ENCODE data around the gene MAPK1IP1L. TPM values are rescaled to one million over a fixed set of nuclear protein-coding genes. Genes with fewer than 3 reads are reported as not detected.
A peak's percentile ranks its signal among the peaks of the same experiment; 100 is the strongest.

Gene MAPK1IP1L
- total and polyA plus RNA-seq, 2 of the 13 experiments (the other 11 are each of a cell fraction or from before 2014, with no cell fraction given) = 27.8 to 68.4 TPM

DNA sequence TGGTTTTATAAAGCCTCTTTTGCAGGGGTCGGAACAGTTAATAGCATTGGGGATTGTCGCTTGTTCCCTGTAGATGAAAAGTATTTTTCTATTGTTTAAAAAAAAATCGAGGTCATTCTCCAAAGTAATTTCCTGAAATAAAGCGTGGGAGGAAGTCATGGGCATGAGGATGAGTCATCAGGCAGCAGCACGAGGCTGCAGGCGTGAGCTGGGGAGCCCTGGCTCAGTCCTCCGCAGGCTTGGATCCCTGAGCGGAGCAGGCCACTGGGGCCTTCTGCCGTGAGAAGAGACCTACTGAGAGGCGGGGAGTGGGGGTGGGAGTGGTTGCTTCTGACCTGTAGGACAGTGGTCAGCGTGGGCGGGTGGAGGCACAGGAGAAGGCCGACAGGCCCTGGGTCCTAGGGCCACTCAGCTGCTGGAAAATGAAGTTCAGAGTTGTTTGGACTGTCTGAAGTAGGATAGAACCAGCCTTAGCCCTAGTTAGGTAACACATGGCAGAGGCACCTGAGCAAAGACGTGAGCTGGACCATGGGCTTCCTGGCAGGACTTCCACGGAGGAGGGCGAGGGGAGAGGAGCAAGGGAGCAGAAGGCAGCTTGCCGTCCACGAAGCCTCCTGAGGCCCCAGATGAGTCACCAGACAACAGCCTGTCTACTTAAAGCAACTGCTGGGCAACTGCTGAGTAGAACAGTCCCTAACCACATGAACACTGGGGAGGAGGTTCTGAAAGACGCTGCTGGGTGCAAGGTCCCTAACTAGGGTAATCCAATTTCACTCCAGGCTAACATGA is 56.5 kb downstream of the MAPK1IP1L start (continued):
- TF ChIP-seq, protein P1, sequence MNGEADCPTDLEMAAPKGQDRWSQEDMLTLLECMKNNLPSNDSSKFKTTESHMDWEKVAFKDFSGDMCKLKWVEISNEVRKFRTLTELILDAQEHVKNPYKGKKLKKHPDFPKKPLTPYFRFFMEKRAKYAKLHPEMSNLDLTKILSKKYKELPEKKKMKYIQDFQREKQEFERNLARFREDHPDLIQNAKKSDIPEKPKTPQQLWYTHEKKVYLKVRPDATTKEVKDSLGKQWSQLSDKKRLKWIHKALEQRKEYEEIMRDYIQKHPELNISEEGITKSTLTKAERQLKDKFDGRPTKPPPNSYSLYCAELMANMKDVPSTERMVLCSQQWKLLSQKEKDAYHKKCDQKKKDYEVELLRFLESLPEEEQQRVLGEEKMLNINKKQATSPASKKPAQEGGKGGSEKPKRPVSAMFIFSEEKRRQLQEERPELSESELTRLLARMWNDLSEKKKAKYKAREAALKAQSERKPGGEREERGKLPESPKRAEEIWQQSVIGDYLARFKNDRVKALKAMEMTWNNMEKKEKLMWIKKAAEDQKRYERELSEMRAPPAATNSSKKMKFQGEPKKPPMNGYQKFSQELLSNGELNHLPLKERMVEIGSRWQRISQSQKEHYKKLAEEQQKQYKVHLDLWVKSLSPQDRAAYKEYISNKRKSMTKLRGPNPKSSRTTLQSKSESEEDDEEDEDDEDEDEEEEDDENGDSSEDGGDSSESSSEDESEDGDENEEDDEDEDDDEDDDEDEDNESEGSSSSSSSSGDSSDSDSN (CRISPR knock-in tag; IDR thresholded peaks at IDR 0.05) = peak; percentile 84
- no peak for TF ChIP-seq ZBTB1 (CRISPR knock-in tag; IDR thresholded peaks at IDR 0.05; ENCODE audit: borderline replicate concordance)
- no peak; the same call in 1 of the 2 replicates for TF ChIP-seq ZNF44 (CRISPR knock-in tag; IDR thresholded peaks at IDR 0.05)
- 0 out of 2 replicates have a peak, but pooled peaks have one; percentile 57 for TF ChIP-seq ZNF333 (CRISPR knock-in tag; IDR thresholded peaks at IDR 0.05; ENCODE audit: borderline replicate concordance)
- 0 out of 2 replicates have a peak, but pooled peaks have one; percentile 29 for TF ChIP-seq ZNF75D (CRISPR knock-in tag; IDR thresholded peaks at IDR 0.05; ENCODE audit: borderline replicate concordance)
- TF ChIP-seq, protein P2, sequence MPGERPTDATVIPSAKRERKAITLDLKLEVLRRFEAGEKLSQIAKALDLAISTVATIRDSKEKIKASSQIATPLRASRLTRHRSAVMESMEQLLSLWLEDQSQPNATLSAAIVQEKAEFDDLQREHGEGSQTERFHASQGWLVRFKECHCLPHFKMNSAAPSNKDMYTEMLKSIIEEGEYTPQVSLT (CRISPR knock-in tag; IDR thresholded peaks at IDR 0.05; ENCODE audit: borderline replicate concordance, low read depth) = 0 out of 2 replicates have a peak, but pooled peaks have one; percentile 39
- peak; percentile 56; the same call in 1 of the 2 replicates for TF ChIP-seq SNAI1 (CRISPR knock-in tag; IDR thresholded peaks at IDR 0.05; ENCODE audit: borderline replicate concordance)
- no peak for TF ChIP-seq NFYC (CRISPR knock-in tag; IDR thresholded peaks at IDR 0.05)
- 0 out of 2 replicates have a peak, but pooled peaks have one; percentile 14 for TF ChIP-seq TCF7 (IDR thresholded peaks at IDR 0.05; ENCODE audit: low read depth)
- 0 out of 2 replicates have a peak, but pooled peaks have one; percentile 50 for TF ChIP-seq ESRRA (CRISPR knock-in tag; IDR thresholded peaks at IDR 0.05; ENCODE audit: low read depth)
- peak; percentile 30; the same call in 1 of the 2 replicates for TF ChIP-seq NR2C2 (CRISPR knock-in tag; IDR thresholded peaks at IDR 0.05; ENCODE audit: borderline replicate concordance)
- TF ChIP-seq, protein P3, sequence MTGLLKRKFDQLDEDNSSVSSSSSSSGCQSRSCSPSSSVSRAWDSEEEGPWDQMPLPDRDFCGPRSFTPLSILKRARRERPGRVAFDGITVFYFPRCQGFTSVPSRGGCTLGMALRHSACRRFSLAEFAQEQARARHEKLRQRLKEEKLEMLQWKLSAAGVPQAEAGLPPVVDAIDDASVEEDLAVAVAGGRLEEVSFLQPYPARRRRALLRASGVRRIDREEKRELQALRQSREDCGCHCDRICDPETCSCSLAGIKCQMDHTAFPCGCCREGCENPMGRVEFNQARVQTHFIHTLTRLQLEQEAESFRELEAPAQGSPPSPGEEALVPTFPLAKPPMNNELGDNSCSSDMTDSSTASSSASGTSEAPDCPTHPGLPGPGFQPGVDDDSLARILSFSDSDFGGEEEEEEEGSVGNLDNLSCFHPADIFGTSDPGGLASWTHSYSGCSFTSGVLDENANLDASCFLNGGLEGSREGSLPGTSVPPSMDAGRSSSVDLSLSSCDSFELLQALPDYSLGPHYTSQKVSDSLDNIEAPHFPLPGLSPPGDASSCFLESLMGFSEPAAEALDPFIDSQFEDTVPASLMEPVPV (CRISPR knock-in tag; IDR thresholded peaks at IDR 0.05) = peak; percentile 57; the same call in 1 of the 2 replicates
- no peak for TF ChIP-seq GABPA (IDR thresholded peaks at IDR 0.05; ENCODE audit: low read depth, low read length)
- peak; percentile 74 for TF ChIP-seq GABPA (CRISPR knock-in tag; IDR thresholded peaks at IDR 0.05; ENCODE audit: low read depth)
- TF ChIP-seq CHD4 (IDR thresholded peaks at IDR 0.05; ENCODE audit: borderline replicate concordance, low read length) = peak; percentile 40; the same call in 1 of the 2 replicates
- peak; percentile 47; the same call in 1 of the 2 replicates for TF ChIP-seq KDM2A (CRISPR knock-in tag; IDR thresholded peaks at IDR 0.05; ENCODE audit: borderline replicate concordance, low read depth)
- TF ChIP-seq ZNF563 (CRISPR knock-in tag; IDR thresholded peaks at IDR 0.05) = peak; percentile 79; the same call in 1 of the 2 replicates
- TF ChIP-seq POGZ (CRISPR knock-in tag; IDR thresholded peaks at IDR 0.05) = peak; percentile 51; the same call in 1 of the 2 replicates
- TF ChIP-seq ZNF557 (CRISPR knock-in tag; IDR thresholded peaks at IDR 0.05) = peak; percentile 75; the same call in 1 of the 2 replicates
- TF ChIP-seq, protein P4, sequence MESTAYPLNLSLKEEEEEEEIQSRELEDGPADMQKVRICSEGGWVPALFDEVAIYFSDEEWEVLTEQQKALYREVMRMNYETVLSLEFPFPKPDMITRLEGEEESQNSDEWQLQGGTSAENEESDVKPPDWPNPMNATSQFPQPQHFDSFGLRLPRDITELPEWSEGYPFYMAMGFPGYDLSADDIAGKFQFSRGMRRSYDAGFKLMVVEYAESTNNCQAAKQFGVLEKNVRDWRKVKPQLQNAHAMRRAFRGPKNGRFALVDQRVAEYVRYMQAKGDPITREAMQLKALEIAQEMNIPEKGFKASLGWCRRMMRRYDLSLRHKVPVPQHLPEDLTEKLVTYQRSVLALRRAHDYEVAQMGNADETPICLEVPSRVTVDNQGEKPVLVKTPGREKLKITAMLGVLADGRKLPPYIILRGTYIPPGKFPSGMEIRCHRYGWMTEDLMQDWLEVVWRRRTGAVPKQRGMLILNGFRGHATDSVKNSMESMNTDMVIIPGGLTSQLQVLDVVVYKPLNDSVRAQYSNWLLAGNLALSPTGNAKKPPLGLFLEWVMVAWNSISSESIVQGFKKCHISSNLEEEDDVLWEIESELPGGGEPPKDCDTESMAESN (CRISPR knock-in tag; conservative IDR thresholded peaks at IDR 0.05) = peak; percentile 87
- no peak for TF ChIP-seq RARG (CRISPR knock-in tag; IDR thresholded peaks at IDR 0.05; ENCODE audit: low read depth)
- no peak; the same call in 1 of the 2 replicates for TF ChIP-seq ZNF550 (CRISPR knock-in tag; IDR thresholded peaks at IDR 0.05; ENCODE audit: borderline replicate concordance)
- TF ChIP-seq ZNF24 (IDR thresholded peaks at IDR 0.05) = no peak

All from HepG2 (cell line).